HG03064 (cell line): ENCODE data around the gene GDPGP1.

Source experiments
- ATAC-seq: cut with Tn5 transposase; IDR thresholded peaks from one replicate; pipeline ENCODE4 v1.9.1; 2021; ENCODE audit warnings: low read depth; ENCODE audit not compliant: unreplicated experiment

GDPGP1 gene

GRCh38 chr15:90203922-90204321 lies 30.1 kb upstream of the GDPGP1 start:
- no peak for ATAC-seq

- no peak for ATAC-seq
These were observed 28.8 kb upstream of the GDPGP1 start for GRCh38 chr15:90205050-90205848.

- ATAC-seq, result no peak
These were observed 28.1 kb upstream of the GDPGP1 start for GRCh38 chr15:90205886-90206285.

- ATAC-seq, result no peak
These were observed 26.8 kb upstream of the GDPGP1 start for GRCh38 chr15:90207252-90207651.

- ATAC-seq, result no peak
These were observed 25.7 kb upstream of the GDPGP1 start for GRCh38 chr15:90208356-90208755.

- no peak for ATAC-seq
These were observed 24.4 kb upstream of the GDPGP1 start for GRCh38 chr15:90209591-90209990.

GRCh38 chr15:90210593-90210992 lies 23.4 kb upstream of the GDPGP1 start:
- ATAC-seq, result no peak

GRCh38 chr15:90211009-90211408 lies 23.0 kb upstream of the GDPGP1 start:
- ATAC-seq, result no peak

GRCh38 chr15:90211440-90212143 lies 22.4 kb upstream of the GDPGP1 start:
- no peak for ATAC-seq

- no peak for ATAC-seq
These were observed 21.5 kb upstream of the GDPGP1 start for GRCh38 chr15:90212221-90213098.

- no peak for ATAC-seq
These were observed 20.7 kb upstream of the GDPGP1 start for GRCh38 chr15:90213122-90213817.

- no peak for ATAC-seq
These were observed 20.2 kb upstream of the GDPGP1 start for GRCh38 chr15:90213818-90214204.

- ATAC-seq, result no peak
These were observed 19.3 kb upstream of the GDPGP1 start for GRCh38 chr15:90214553-90215196.

- no peak for ATAC-seq
These were observed 16.2 kb upstream of the GDPGP1 start for GRCh38 chr15:90217671-90218394.

- ATAC-seq, result no peak
These were observed 14.4 kb upstream of the GDPGP1 start for GRCh38 chr15:90219421-90220141.

GRCh38 chr15:90221246-90221900 lies 12.6 kb upstream of the GDPGP1 start:
- no peak for ATAC-seq

GRCh38 chr15:90222547-90222946 lies 11.5 kb upstream of the GDPGP1 start:
- no peak for ATAC-seq

- ATAC-seq, result no peak
These were observed 10.4 kb upstream of the GDPGP1 start for GRCh38 chr15:90223441-90224165.
